ENCODE data around the gene RGS7. TPM values are rescaled to one million over a fixed set of nuclear protein-coding genes. Genes with fewer than 3 reads are reported as not detected.
"Not testable (repeated sequence)": the region's sequence is repeated elsewhere in the genome, so short reads cannot be mapped to it uniquely, and the experiment has no call there.

RGS7 gene
- total RNA-seq, 3 donors from 2014 or later (not counting 1 experiment from before 2014, with no cell fraction given): not detected

GRCh38 chr1:240883490-240883889 lies 473.5 kb downstream of the RGS7 start:
- intact Hi-C loops (cut with micrococcal nuclease): no loop called here
- ATAC-seq (no peak), DNase-seq (no peak)
- no peak overlapping the region for H3K27ac ChIP-seq (ENCODE audit: low read length)
- peaks cover 4% of the 10 kb centered on the region for H3K9me3 ChIP-seq (ENCODE audit: control insufficient read depth, insufficient read depth, low read length)
- 95% methylated on average over 2 of the region's 3 CpGs for WGBS (ENCODE audit: insufficient coverage)
- no peaks in the 10 kb centered on the region for H3K4me1 ChIP-seq (ENCODE audit: control insufficient read depth, insufficient read depth, low read length)
- H3K4me3 ChIP-seq (ENCODE audit: low read length): no peak overlapping the region
- Mint-ChIP-seq H3K9me3 (peaks cover 2 to 5% of the 10 kb centered on the region in 2 donors), H3K27me3 (ENCODE audit: low read depth in 2 of 2) (no peaks in the 10 kb centered on the region), H3K4me1 (no peaks in the 10 kb centered on the region), H3K4me3 (no peak overlapping the region), H3K36me3 (no peaks in the 10 kb centered on the region), H3K27ac (no peak overlapping the region)
- no peak for TF ChIP-seq CTCF (IDR thresholded peaks at IDR 0.05)
- no peaks in the 10 kb centered on the region for H3K27me3 ChIP-seq (ENCODE audit: control insufficient read depth, insufficient read depth, low read length)
- H3K36me3 ChIP-seq (ENCODE audit: control insufficient read depth, insufficient read depth, low read length): no peaks in the 10 kb centered on the region

- H3K4me3 ChIP-seq (ENCODE audit: low read length); H3K36me3 ChIP-seq (ENCODE audit: control insufficient read depth, insufficient read depth, low read length); H3K9me3 Mint-ChIP-seq; ATAC-seq; H3K4me1 ChIP-seq (ENCODE audit: control insufficient read depth, insufficient read depth, low read length); H3K4me1 Mint-ChIP-seq; intact Hi-C loops (cut with micrococcal nuclease); H3K36me3 Mint-ChIP-seq; H3K4me3 Mint-ChIP-seq; H3K9me3 ChIP-seq (ENCODE audit: control insufficient read depth, insufficient read depth, low read length); H3K27ac Mint-ChIP-seq; H3K27ac ChIP-seq (ENCODE audit: low read length); DNase-seq; H3K27me3 Mint-ChIP-seq (ENCODE audit: low read depth in 2 of 2); H3K27me3 ChIP-seq (ENCODE audit: control insufficient read depth, insufficient read depth, low read length): not testable (repeated sequence)
- WGBS (ENCODE audit: insufficient coverage): 93% methylated on average over 4 of the region's 6 CpGs
Observed at GRCh38 chr1:240882656-240883308, 474.2 kb downstream of the RGS7 start.

GRCh38 chr1:240878631-240879030 lies 478.4 kb downstream of the RGS7 start:
- no peak overlapping the region for H3K27ac ChIP-seq (ENCODE audit: low read length)
- Mint-ChIP-seq H3K9me3 (peaks cover 9 to 13% of the 10 kb centered on the region in 2 donors), H3K27me3 (ENCODE audit: low read depth in 2 of 2) (no peaks in the 10 kb centered on the region), H3K36me3 (no peaks in the 10 kb centered on the region), H3K27ac (no peak overlapping the region), H3K4me1 (no peaks in the 10 kb centered on the region), H3K4me3 (no peak overlapping the region)
- WGBS (ENCODE audit: insufficient coverage): 100% methylated on average over 1 of the region's 1 CpG
- H3K9me3 ChIP-seq (ENCODE audit: control insufficient read depth, insufficient read depth, low read length): peaks cover 3% of the 10 kb centered on the region
- no peaks in the 10 kb centered on the region for H3K36me3 ChIP-seq (ENCODE audit: control insufficient read depth, insufficient read depth, low read length)
- intact Hi-C loops (cut with micrococcal nuclease): no loop called here
- ATAC-seq (no peak), DNase-seq (no peak)
- TF ChIP-seq CTCF (IDR thresholded peaks at IDR 0.05): no peak
- H3K4me3 ChIP-seq (ENCODE audit: low read length): no peak overlapping the region
- no peaks in the 10 kb centered on the region for H3K4me1 ChIP-seq (ENCODE audit: control insufficient read depth, insufficient read depth, low read length)
- H3K27me3 ChIP-seq (ENCODE audit: control insufficient read depth, insufficient read depth, low read length): no peaks in the 10 kb centered on the region

- no peaks in the 10 kb centered on the region for H3K4me1 ChIP-seq (ENCODE audit: control insufficient read depth, insufficient read depth, low read length)
- Mint-ChIP-seq H3K36me3 (no peaks in the 10 kb centered on the region), H3K4me3 (no peak overlapping the region), H3K9me3 (peaks cover 6 to 11% of the 10 kb centered on the region in 2 donors), H3K27ac (no peak overlapping the region), H3K27me3 (ENCODE audit: low read depth in 2 of 2) (no peaks in the 10 kb centered on the region), H3K4me1 (no peaks in the 10 kb centered on the region)
- H3K4me3 ChIP-seq (ENCODE audit: low read length): no peak overlapping the region
- intact Hi-C loops (cut with micrococcal nuclease): no loop called here
- ATAC-seq: no peak
- WGBS (ENCODE audit: insufficient coverage): 100% methylated on average over 1 of the region's 1 CpG
- TF ChIP-seq CTCF (IDR thresholded peaks at IDR 0.05): no peak
- H3K27me3 ChIP-seq (ENCODE audit: control insufficient read depth, insufficient read depth, low read length): no peaks in the 10 kb centered on the region
- no peaks in the 10 kb centered on the region for H3K9me3 ChIP-seq (ENCODE audit: control insufficient read depth, insufficient read depth, low read length)
- H3K36me3 ChIP-seq (ENCODE audit: control insufficient read depth, insufficient read depth, low read length): no peaks in the 10 kb centered on the region
- H3K27ac ChIP-seq (ENCODE audit: low read length): no peak overlapping the region
- no peak for DNase-seq
Observed at GRCh38 chr1:240877605-240878004, 479.4 kb downstream of the RGS7 start.

Measured in natural killer cell (primary cell).